Measurements from ENCODE around the gene MGAT4A.

Gene MGAT4A

GRCh38 chr2:98751748-98752147 is 20.8 kb upstream of the MGAT4A start:
- no peaks in the 10 kb centered on the region for H3K9me3 ChIP-seq (ENCODE audit: insufficient read depth, low read depth, low read length)
- H2BK120ac ChIP-seq (ENCODE audit: insufficient read depth, low read length, poor library complexity): no peak overlapping the region
- no peaks in the 10 kb centered on the region for H3K4me1 ChIP-seq (ENCODE audit: control insufficient read depth in 1 of 2, insufficient read depth in 2 of 2, low read length in 2 of 2)
- H3K9ac ChIP-seq (ENCODE audit: low read length): no peak overlapping the region
- H2AFZ ChIP-seq (ENCODE audit: insufficient read depth, low read length, poor library complexity): no peak overlapping the region
- H3K27me3 ChIP-seq (ENCODE audit: insufficient read depth, low read length): no peaks in the 10 kb centered on the region
- no peak overlapping the region for H3K18ac ChIP-seq (ENCODE audit: low read length)
- no peak overlapping the region for H2BK5ac ChIP-seq (ENCODE audit: low read depth, low read length, poor library complexity)
- no peak overlapping the region for H3K14ac ChIP-seq (ENCODE audit: low read length)
- no peak overlapping the region for H3K4ac ChIP-seq (ENCODE audit: low read depth, low read length)
- no peak overlapping the region for H3K4me3 ChIP-seq (ENCODE audit: low read depth, low read length)
- no peak overlapping the region for H3K27ac ChIP-seq (ENCODE audit: low read depth, low read length)
- H2AK5ac ChIP-seq (ENCODE audit: low read length): no peak overlapping the region
- no peaks in the 10 kb centered on the region for H3K79me1 ChIP-seq (ENCODE audit: low read length)
- DNase-seq: no peak
- H4K12ac ChIP-seq (ENCODE audit: low read depth, low read length): no peak overlapping the region
- no CpG with 5 or more reads among the region's 1 CpG for WGBS (ENCODE audit: extremely low coverage, insufficient coverage, insufficient read length)
- H3K79me2 ChIP-seq (ENCODE audit: control insufficient read depth, insufficient read depth, low read length, poor library complexity): no peaks in the 10 kb centered on the region
- no peak overlapping the region for H4K91ac ChIP-seq (ENCODE audit: low read depth, low read length)
- no peak overlapping the region for H4K8ac ChIP-seq (ENCODE audit: low read depth, low read length)
- no peak overlapping the region for H3K23ac ChIP-seq (ENCODE audit: low read length)
- no peak overlapping the region for H3K4me2 ChIP-seq (ENCODE audit: low read length)
- no peak overlapping the region for H2BK12ac ChIP-seq (ENCODE audit: low read length)
- H3K36me3 ChIP-seq (ENCODE audit: control insufficient read depth in 1 of 2, insufficient read depth in 2 of 2, low read length in 2 of 2): no peaks in the 10 kb centered on the region

- WGBS (ENCODE audit: extremely low coverage, insufficient coverage, insufficient read length): no CpG with 5 or more reads among the region's 9 CpGs
Observed at GRCh38 chr2:98750593-98751282, 19.8 kb upstream of the MGAT4A start.

GRCh38 chr2:98749066-98749450 is 18.1 kb upstream of the MGAT4A start:
- Histone ChIP-seq H3K9ac (ENCODE audit: low read length) (no peak overlapping the region), H4K91ac (ENCODE audit: low read depth, low read length) (no peak overlapping the region), H2AFZ (ENCODE audit: insufficient read depth, low read length, poor library complexity) (no peak overlapping the region), H3K4me2 (ENCODE audit: low read length) (no peak overlapping the region), H2BK5ac (ENCODE audit: low read depth, low read length, poor library complexity) (no peak overlapping the region), H4K12ac (ENCODE audit: low read depth, low read length) (no peak overlapping the region), H4K8ac (ENCODE audit: low read depth, low read length) (no peak overlapping the region), H3K36me3 (ENCODE audit: control insufficient read depth in 1 of 2, insufficient read depth in 2 of 2, low read length in 2 of 2) (no peaks in the 10 kb centered on the region), H3K14ac (ENCODE audit: low read length) (no peak overlapping the region), H3K4me1 (ENCODE audit: control insufficient read depth in 1 of 2, insufficient read depth in 2 of 2, low read length in 2 of 2) (no peaks in the 10 kb centered on the region), H3K4me3 (ENCODE audit: low read depth, low read length) (no peak overlapping the region), H3K27me3 (ENCODE audit: insufficient read depth, low read length) (no peaks in the 10 kb centered on the region), H3K23ac (ENCODE audit: low read length) (no peak overlapping the region), H2BK120ac (ENCODE audit: insufficient read depth, low read length, poor library complexity) (no peak overlapping the region), H3K9me3 (ENCODE audit: insufficient read depth, low read depth, low read length) (peaks cover 2% of the 10 kb centered on the region), H3K4ac (ENCODE audit: low read depth, low read length) (no peak overlapping the region), H3K79me1 (ENCODE audit: low read length) (no peaks in the 10 kb centered on the region), H2BK12ac (ENCODE audit: low read length) (no peak overlapping the region), H2AK5ac (ENCODE audit: low read length) (no peak overlapping the region), H3K18ac (ENCODE audit: low read length) (no peak overlapping the region), H3K79me2 (ENCODE audit: control insufficient read depth, insufficient read depth, low read length, poor library complexity) (no peaks in the 10 kb centered on the region), H3K27ac (ENCODE audit: low read depth, low read length) (no peak overlapping the region)
- peak in 1 of 2 donors; percentile 35 for DNase-seq

More at GRCh38 chr2:98750593-98751282, 19.8 kb upstream of the MGAT4A start:
- no peaks in the 10 kb centered on the region for H3K9me3 ChIP-seq (ENCODE audit: insufficient read depth, low read depth, low read length)
- no peak overlapping the region for H3K4me3 ChIP-seq (ENCODE audit: low read depth, low read length)
- no peak overlapping the region for H3K27ac ChIP-seq (ENCODE audit: low read depth, low read length)
- no peak overlapping the region for H4K91ac ChIP-seq (ENCODE audit: low read depth, low read length)
- no peak overlapping the region for H2BK120ac ChIP-seq (ENCODE audit: insufficient read depth, low read length, poor library complexity)
- no peaks in the 10 kb centered on the region for H3K79me2 ChIP-seq (ENCODE audit: control insufficient read depth, insufficient read depth, low read length, poor library complexity)
- no peak overlapping the region for H3K4me2 ChIP-seq (ENCODE audit: low read length)
- H3K23ac ChIP-seq (ENCODE audit: low read length): no peak overlapping the region
- no peak overlapping the region for H3K14ac ChIP-seq (ENCODE audit: low read length)
- no peaks in the 10 kb centered on the region for H3K4me1 ChIP-seq (ENCODE audit: control insufficient read depth in 1 of 2, insufficient read depth in 2 of 2, low read length in 2 of 2)
- DNase-seq: no peak
- H2BK12ac ChIP-seq (ENCODE audit: low read length): no peak overlapping the region
- no peak overlapping the region for H4K8ac ChIP-seq (ENCODE audit: low read depth, low read length)
- no peak overlapping the region for H2BK5ac ChIP-seq (ENCODE audit: low read depth, low read length, poor library complexity)
- H2AK5ac ChIP-seq (ENCODE audit: low read length): no peak overlapping the region
- no peaks in the 10 kb centered on the region for H3K27me3 ChIP-seq (ENCODE audit: insufficient read depth, low read length)
- no peak overlapping the region for H3K4ac ChIP-seq (ENCODE audit: low read depth, low read length)
- no peak overlapping the region for H2AFZ ChIP-seq (ENCODE audit: insufficient read depth, low read length, poor library complexity)
- no peak overlapping the region for H4K12ac ChIP-seq (ENCODE audit: low read depth, low read length)
- no peak overlapping the region for H3K9ac ChIP-seq (ENCODE audit: low read length)
- no peak overlapping the region for H3K18ac ChIP-seq (ENCODE audit: low read length)
- no peaks in the 10 kb centered on the region for H3K36me3 ChIP-seq (ENCODE audit: control insufficient read depth in 1 of 2, insufficient read depth in 2 of 2, low read length in 2 of 2)
- no peaks in the 10 kb centered on the region for H3K79me1 ChIP-seq (ENCODE audit: low read length)

- Histone ChIP-seq H3K27ac (ENCODE audit: low read depth, low read length) (no peak overlapping the region), H4K91ac (ENCODE audit: low read depth, low read length) (no peak overlapping the region), H2BK5ac (ENCODE audit: low read depth, low read length, poor library complexity) (no peak overlapping the region), H3K79me2 (ENCODE audit: control insufficient read depth, insufficient read depth, low read length, poor library complexity) (no peaks in the 10 kb centered on the region), H3K27me3 (ENCODE audit: insufficient read depth, low read length) (no peaks in the 10 kb centered on the region), H2BK120ac (ENCODE audit: insufficient read depth, low read length, poor library complexity) (no peak overlapping the region), H3K4me1 (ENCODE audit: control insufficient read depth in 1 of 2, insufficient read depth in 2 of 2, low read length in 2 of 2) (no peaks in the 10 kb centered on the region), H3K36me3 (ENCODE audit: control insufficient read depth in 1 of 2, insufficient read depth in 2 of 2, low read length in 2 of 2) (no peaks in the 10 kb centered on the region), H2AK5ac (ENCODE audit: low read length) (no peak overlapping the region), H2BK12ac (ENCODE audit: low read length) (no peak overlapping the region), H3K9ac (ENCODE audit: low read length) (no peak overlapping the region), H4K8ac (ENCODE audit: low read depth, low read length) (no peak overlapping the region), H3K14ac (ENCODE audit: low read length) (no peak overlapping the region), H3K4me3 (ENCODE audit: low read depth, low read length) (no peak overlapping the region), H3K23ac (ENCODE audit: low read length) (no peak overlapping the region), H3K4ac (ENCODE audit: low read depth, low read length) (no peak overlapping the region), H3K79me1 (ENCODE audit: low read length) (no peaks in the 10 kb centered on the region), H2AFZ (ENCODE audit: insufficient read depth, low read length, poor library complexity) (no peak overlapping the region), H4K12ac (ENCODE audit: low read depth, low read length) (no peak overlapping the region), H3K18ac (ENCODE audit: low read length) (no peak overlapping the region), H3K9me3 (ENCODE audit: insufficient read depth, low read depth, low read length) (peaks cover 2% of the 10 kb centered on the region), H3K4me2 (ENCODE audit: low read length) (no peak overlapping the region)
- WGBS (ENCODE audit: extremely low coverage, insufficient coverage, insufficient read length): no CpG with 5 or more reads among the region's 13 CpGs
- DNase-seq: no peak
Observed at GRCh38 chr2:98748292-98749065, 17.5 kb upstream of the MGAT4A start.

Measured in trophoblast cell (in vitro differentiated cells and primary cell).